ENCODE results near the gene PDE10A. TPM values are rescaled to one million over a fixed set of nuclear protein-coding genes. Genes with fewer than 3 reads are reported as not detected.

Gene PDE10A
- total and polyA plus RNA-seq, 2 of the 8 experiments (the other 6 are each of a cell fraction or from before 2014, with no cell fraction given), result 1.1 to 2.4 TPM

GRCh38 chr6:165600606-165601005, 62.4 kb downstream of the PDE10A start (continued):
- TF ChIP-seq EP300 (IDR thresholded peaks at IDR 0.05; ENCODE audit: borderline replicate concordance in 1 of 2, low read depth in 2 of 2, low read length in 2 of 2) (no peak), EGR1 (IDR thresholded peaks at IDR 0.05; ENCODE audit: borderline replicate concordance, low read depth, low read length) (no peak), SUZ12 (IDR thresholded peaks at IDR 0.05; ENCODE audit: low read length) (no peak), SIX5 (IDR thresholded peaks at IDR 0.05; ENCODE audit: low read depth, low read length) (no peak)
